K562 (cell line): Measurements from ENCODE around the gene ACSL3. TPM values are rescaled to one million over a fixed set of nuclear protein-coding genes. Genes with fewer than 3 reads are reported as not detected.

Experiments used
- ELF4 ChIP-seq: fragments of 450-650 bp; formaldehyde crosslinking; IDR thresholded peaks from 2 replicates; pipeline ENCODE4 v1.4.0; 2022; ENCODE audit warnings: missing genetic modification characterization
- FOXP4 ChIP-seq: sonication (generic); formaldehyde crosslinking; IDR thresholded peaks from 2 replicates; pipeline ENCODE4 v1.8.0; 2022; ENCODE audit warnings: mild to moderate bottlenecking, missing genetic modification reagents, borderline replicate concordance
- MITF ChIP-seq: IDR thresholded peaks from 2 replicates; pipeline ENCODE4 v1.6.1; 2014; ENCODE audit warnings: antibody characterized with exemption
- SMARCA4 ChIP-seq: fragments of 450-650 bp; IDR thresholded peaks from 2 replicates; pipeline ENCODE4 v1.6.1; 2016
- STAG1 ChIP-seq: sonication (generic); formaldehyde crosslinking; IDR thresholded peaks from 2 replicates; pipeline ENCODE4 v1.5.0; 2020; ENCODE audit warnings: missing genetic modification reagents, borderline replicate concordance
- STAT5A ChIP-seq: IDR thresholded peaks from 2 replicates; pipeline ENCODE4 v1.6.1; 2012; ENCODE audit warnings: low read length, inconsistent platforms, borderline replicate concordance
- THRAP3 ChIP-seq: fragments of 450-650 bp; IDR thresholded peaks from 2 replicates; pipeline ENCODE4 v1.6.1; 2016; ENCODE audit warnings: mild to moderate bottlenecking, inconsistent platforms, borderline replicate concordance
- ZNF592 ChIP-seq: fragments of 450-650 bp; IDR thresholded peaks from 2 replicates; pipeline ENCODE4 v1.6.1; 2017; ENCODE audit warnings: antibody characterized with exemption, mild to moderate bottlenecking
- polyA plus RNA-seq, 8 experiments: library from polyadenylated mRNA; depleted of rRNA in 4 of 8; stranded (reverse) in 5 of 8; unstranded in 3 of 8; fragments of >200 nt; fragmentation: Nextera tagmentation in 2 of 8; fragmentation: Illumina TruSeq in 1 of 8; extraction: Ambion mirVana in 2 of 8; extraction: Trizol in 1 of 8; gene quantifications; 2 replicates each; pipeline versions ENCODE4 v1.2.1 to v1.2.3, GENCODE V29; 2011 to 2014; ENCODE audit warnings: inconsistent platforms in 1 of 8, missing spikeins in 1 of 8
- total RNA-seq, 7 experiments: library from RNA; depleted of rRNA in 6 of 7; stranded (reverse); fragments of >200 nt in 6 of 7; fragmentation: Illumina TruSeq in 2 of 7; extraction: Trizol in 2 of 7; gene quantifications; 2 replicates each; pipeline versions ENCODE4 v1.2.1 to v1.2.3, GENCODE V29; 2011 to 2021; ENCODE audit warnings: low replicate concordance in 1 of 7
- TF ChIP-seq, protein P1 (sequence below): fragments of 250-450 bp; sonication (Bioruptor Pico); IDR thresholded peaks from 2 replicates; pipeline ENCODE4 v1.5.0; 2020; ENCODE audit warnings: mild to moderate bottlenecking
- TF ChIP-seq, protein P2 (sequence below): fragments of 250-450 bp; sonication (Bioruptor Pico); IDR thresholded peaks from 2 replicates; pipeline ENCODE4 v1.8.0; 2022; ENCODE audit warnings: inconsistent platforms
- TF ChIP-seq, protein P3 (sequence below): fragments of 450-650 bp; formaldehyde crosslinking; IDR thresholded peaks from 2 replicates; pipeline ENCODE4 v1.4.0; 2020; ENCODE audit warnings: mild to moderate bottlenecking, mixed read lengths
- TF ChIP-seq, protein P4 (sequence below): fragments of 450-650 bp; formaldehyde crosslinking; IDR thresholded peaks from 2 replicates; pipeline ENCODE4 v1.4.0; 2020; ENCODE audit warnings: mild to moderate bottlenecking, moderate library complexity

ACSL3 gene
- total and polyA plus RNA-seq, 9 of the 15 experiments (the other 6 are each of a cell fraction or from before 2014, with no cell fraction given): 21.3 to 123 (median 85.2) TPM

DNA sequence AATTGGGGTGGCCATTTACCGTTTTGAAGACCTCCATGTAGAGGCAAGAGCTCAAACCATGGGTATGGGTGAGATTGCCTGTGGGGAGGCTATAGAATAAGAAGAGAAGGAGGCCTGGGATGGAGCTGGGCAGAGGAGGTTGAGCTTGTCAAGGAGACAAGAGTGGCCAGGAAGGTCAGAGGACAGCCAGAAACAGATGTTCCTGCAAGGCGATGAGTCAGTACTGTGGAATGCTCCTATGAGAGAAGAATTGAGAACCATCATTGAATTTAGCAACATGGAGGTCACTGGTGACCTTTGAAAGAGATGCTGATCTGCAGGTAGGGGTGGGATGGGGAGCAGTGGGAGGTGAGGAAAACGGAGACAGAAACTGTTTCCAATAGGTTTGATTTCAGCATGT lies 3.5 kb downstream of the ACSL3 start (continued):
- TF ChIP-seq, protein P1, sequence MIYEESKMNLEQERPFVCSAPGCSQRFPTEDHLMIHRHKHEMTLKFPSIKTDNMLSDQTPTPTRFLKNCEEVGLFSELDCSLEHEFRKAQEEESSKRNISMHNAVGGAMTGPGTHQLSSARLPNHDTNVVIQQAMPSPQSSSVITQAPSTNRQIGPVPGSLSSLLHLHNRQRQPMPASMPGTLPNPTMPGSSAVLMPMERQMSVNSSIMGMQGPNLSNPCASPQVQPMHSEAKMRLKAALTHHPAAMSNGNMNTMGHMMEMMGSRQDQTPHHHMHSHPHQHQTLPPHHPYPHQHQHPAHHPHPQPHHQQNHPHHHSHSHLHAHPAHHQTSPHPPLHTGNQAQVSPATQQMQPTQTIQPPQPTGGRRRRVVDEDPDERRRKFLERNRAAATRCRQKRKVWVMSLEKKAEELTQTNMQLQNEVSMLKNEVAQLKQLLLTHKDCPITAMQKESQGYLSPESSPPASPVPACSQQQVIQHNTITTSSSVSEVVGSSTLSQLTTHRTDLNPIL (CRISPR knock-in tag): no peak
- TF ChIP-seq ZNF592 (no peak), STAT5A (no peak), FOXP4 (CRISPR knock-in tag) (no peak), STAG1 (no peak), SMARCA4 (0 out of 2 replicates have a peak, but pooled peaks have one; percentile 43), THRAP3 (no peak), ELF4 (CRISPR knock-in tag) (no peak), MITF (no peak)
- TF ChIP-seq, protein P2, sequence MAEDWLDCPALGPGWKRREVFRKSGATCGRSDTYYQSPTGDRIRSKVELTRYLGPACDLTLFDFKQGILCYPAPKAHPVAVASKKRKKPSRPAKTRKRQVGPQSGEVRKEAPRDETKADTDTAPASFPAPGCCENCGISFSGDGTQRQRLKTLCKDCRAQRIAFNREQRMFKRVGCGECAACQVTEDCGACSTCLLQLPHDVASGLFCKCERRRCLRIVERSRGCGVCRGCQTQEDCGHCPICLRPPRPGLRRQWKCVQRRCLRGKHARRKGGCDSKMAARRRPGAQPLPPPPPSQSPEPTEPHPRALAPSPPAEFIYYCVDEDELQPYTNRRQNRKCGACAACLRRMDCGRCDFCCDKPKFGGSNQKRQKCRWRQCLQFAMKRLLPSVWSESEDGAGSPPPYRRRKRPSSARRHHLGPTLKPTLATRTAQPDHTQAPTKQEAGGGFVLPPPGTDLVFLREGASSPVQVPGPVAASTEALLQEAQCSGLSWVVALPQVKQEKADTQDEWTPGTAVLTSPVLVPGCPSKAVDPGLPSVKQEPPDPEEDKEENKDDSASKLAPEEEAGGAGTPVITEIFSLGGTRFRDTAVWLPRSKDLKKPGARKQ (CRISPR knock-in tag): no peak
- TF ChIP-seq, protein P3, sequence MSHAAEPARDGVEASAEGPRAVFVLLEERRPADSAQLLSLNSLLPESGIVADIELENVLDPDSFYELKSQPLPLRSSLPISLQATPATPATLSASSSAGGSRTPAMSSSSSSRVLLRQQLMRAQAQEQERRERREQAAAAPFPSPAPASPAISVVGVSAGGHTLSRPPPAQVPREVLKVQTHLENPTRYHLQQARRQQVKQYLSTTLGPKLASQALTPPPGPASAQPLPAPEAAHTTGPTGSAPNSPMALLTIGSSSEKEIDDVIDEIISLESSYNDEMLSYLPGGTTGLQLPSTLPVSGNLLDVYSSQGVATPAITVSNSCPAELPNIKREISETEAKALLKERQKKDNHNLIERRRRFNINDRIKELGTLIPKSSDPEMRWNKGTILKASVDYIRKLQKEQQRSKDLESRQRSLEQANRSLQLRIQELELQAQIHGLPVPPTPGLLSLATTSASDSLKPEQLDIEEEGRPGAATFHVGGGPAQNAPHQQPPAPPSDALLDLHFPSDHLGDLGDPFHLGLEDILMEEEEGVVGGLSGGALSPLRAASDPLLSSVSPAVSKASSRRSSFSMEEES (CRISPR knock-in tag): no peak
- TF ChIP-seq, protein P4, sequence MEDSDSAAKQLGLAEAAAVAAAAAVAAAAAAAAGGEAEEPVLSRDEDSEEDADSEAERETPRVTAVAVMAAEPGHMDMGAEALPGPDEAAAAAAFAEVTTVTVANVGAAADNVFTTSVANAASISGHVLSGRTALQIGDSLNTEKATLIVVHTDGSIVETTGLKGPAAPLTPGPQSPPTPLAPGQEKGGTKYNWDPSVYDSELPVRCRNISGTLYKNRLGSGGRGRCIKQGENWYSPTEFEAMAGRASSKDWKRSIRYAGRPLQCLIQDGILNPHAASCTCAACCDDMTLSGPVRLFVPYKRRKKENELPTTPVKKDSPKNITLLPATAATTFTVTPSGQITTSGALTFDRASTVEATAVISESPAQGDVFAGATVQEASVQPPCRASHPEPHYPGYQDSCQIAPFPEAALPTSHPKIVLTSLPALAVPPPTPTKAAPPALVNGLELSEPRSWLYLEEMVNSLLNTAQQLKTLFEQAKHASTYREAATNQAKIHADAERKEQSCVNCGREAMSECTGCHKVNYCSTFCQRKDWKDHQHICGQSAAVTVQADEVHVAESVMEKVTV (CRISPR knock-in tag): no peak
